Ovary (tissue), 9 donors: ENCODE measurements around the gene GHRH. TPM values are rescaled to one million over a fixed set of nuclear protein-coding genes. Genes with fewer than 3 reads are reported as not detected.

Experiments
- DNase-seq, 5 donors: peaks; one replicate each; pipeline ENCODE4 v3.0.0-alpha.2; 2019 to 2020
- H3K27ac ChIP-seq, 2 donors: fragments of 200-600 bp; one replicate each; pipeline versions ENCODE4 v1.5.1 to v1.8.0; 2019 to 2022
- H3K27me3 ChIP-seq: fragments of 200-600 bp; one replicate; pipeline ENCODE4 v1.8.0; 2022
- H3K36me3 ChIP-seq: fragments of 200-600 bp; sonication (generic); one replicate; pipeline ENCODE4 v1.5.1; 2019
- H3K4me1 ChIP-seq: one replicate; pipeline ENCODE4 v1.8.1; 2013; ENCODE audit warnings: mild to moderate bottlenecking, moderate library complexity; ENCODE audit not compliant: insufficient read depth
- H3K4me3 ChIP-seq: fragments of 200-600 bp; sonication (generic); one replicate; pipeline ENCODE4 v1.5.1; 2017
- H3K9me3 ChIP-seq, 2 donors: fragments of 200-600 bp in 1 of 2; sonication (generic) in 1 of 2; one replicate each; pipeline versions ENCODE4 v1.5.1 to v1.8.1; 2013 to 2019; ENCODE audit warnings: mild to moderate bottlenecking in 1 of 2, moderate library complexity in 1 of 2
- EP300 ChIP-seq: sonication (generic); formaldehyde crosslinking; IDR thresholded peaks from one replicate; pipeline ENCODE4 v1.6.1; 2017; ENCODE audit warnings: antibody characterized with exemption
- POLR2A ChIP-seq: fragments of 450-650 bp; IDR thresholded peaks from one replicate; pipeline ENCODE4 v1.6.1; 2017; ENCODE audit warnings: antibody characterized with exemption, mild to moderate bottlenecking, moderate library complexity
- WGBS, 3 donors: extraction: QIAGEN DNeasy Blood & Tissue Kit in 1 of 3; methylation state at CpG; one replicate each; pipeline versions ENCODE4 v1.1.5 to v1.1.7; 2013 to 2017; 5-methylcytosine and 5-hydroxymethylcytosine counted together
- intact Hi-C, 4 donors: fragments of 100-400 bp; cut with DNase I; formaldehyde crosslinking; loops; one replicate each; pipeline versions ENCODE4 v1.11.0 to v1.15.1; 2022 to 2023
- polyA plus RNA-seq, 2 donors: library from polyadenylated mRNA; stranded (reverse); fragments of 200-250 nt in 1 of 2; fragments of 350-450 nt in 1 of 2; fragmentation: Illumina TruSeq in 1 of 2; extraction: RNeasy Lipid Tissue Mini Kit (QIAGEN cat#74804) in 1 of 2; gene quantifications; one replicate each; pipeline ENCODE4 v1.2.3, GENCODE V29; 2013 to 2014
- total RNA-seq, 7 donors: library from RNA; depleted of rRNA in 2 of 7; stranded (reverse); fragments of >200 nt in 2 of 7; fragmentation: NEBNext Ultra II Directional in 3 of 7; extraction: Animal tissue kit (Norgen Biotek cat#: 25700) in 3 of 7; gene quantifications; one replicate each; pipeline versions ENCODE4 v1.1.0 to v1.2.4, GENCODE V29; 2016 to 2023
- TF ChIP-seq, protein P1 (sequence below), 3 donors: fragments of 450-650 bp in 2 of 3; fragments of 200-600 bp in 1 of 3; IDR thresholded peaks; one replicate each; pipeline versions ENCODE4 v1.5.1 to v1.8.0; 2016 to 2022; ENCODE audit warnings: antibody characterized with exemption in 3 of 3, mild to moderate bottlenecking in 1 of 3
- donor health status: DM: no; HTN: no; CAD: no; lungs with moderate emphysema.
- donor health status: DM: no; HTN: no; CAD: no.
- donor health status: Bipolar disorder and iron deficiency.
- donor health status: DM: yes; HTN: yes; CAD: no.
- donor health status: DM: no; HTN: no; CAD: no.
- donor health status: DM: yes; HTN: yes; CAD: no.

GHRH gene
- total and polyA plus RNA-seq, 9 donors: not detected

DNA sequence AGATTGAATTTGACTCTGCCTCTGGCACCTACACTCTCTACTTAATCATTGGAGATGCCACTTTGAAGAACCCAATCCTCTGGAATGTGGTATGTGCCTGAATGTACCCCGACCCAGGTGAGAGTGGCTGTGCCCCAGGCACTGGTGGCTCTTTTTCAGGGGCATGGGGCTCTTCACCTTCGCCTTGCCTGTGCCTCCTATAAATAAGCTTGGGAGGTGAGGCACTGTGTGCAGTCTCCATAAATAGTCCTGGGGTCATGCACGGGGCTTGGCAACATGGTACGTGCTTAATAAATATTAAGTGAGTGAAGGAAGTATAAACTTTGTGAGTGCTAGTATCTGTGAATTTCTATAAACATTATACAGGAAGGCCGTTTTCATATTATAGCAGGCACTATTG, 33.0 kb downstream of the GHRH start:
- H3K4me3 ChIP-seq: no peak overlapping the region
- intact Hi-C loops: no loop called here
- H3K9me3 ChIP-seq: no peaks in the 10 kb centered on the region
- WGBS, 3 donors: 91 to 94% (median 92%) methylated on average over 5 of the region's 5 CpGs
- DNase-seq: no peak
- TF ChIP-seq, protein P1, sequence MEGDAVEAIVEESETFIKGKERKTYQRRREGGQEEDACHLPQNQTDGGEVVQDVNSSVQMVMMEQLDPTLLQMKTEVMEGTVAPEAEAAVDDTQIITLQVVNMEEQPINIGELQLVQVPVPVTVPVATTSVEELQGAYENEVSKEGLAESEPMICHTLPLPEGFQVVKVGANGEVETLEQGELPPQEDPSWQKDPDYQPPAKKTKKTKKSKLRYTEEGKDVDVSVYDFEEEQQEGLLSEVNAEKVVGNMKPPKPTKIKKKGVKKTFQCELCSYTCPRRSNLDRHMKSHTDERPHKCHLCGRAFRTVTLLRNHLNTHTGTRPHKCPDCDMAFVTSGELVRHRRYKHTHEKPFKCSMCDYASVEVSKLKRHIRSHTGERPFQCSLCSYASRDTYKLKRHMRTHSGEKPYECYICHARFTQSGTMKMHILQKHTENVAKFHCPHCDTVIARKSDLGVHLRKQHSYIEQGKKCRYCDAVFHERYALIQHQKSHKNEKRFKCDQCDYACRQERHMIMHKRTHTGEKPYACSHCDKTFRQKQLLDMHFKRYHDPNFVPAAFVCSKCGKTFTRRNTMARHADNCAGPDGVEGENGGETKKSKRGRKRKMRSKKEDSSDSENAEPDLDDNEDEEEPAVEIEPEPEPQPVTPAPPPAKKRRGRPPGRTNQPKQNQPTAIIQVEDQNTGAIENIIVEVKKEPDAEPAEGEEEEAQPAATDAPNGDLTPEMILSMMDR (IDR thresholded peaks at IDR 0.05): no peak
- TF ChIP-seq EP300: no peak
- no peak for TF ChIP-seq POLR2A
- H3K4me1 ChIP-seq: no peaks in the 10 kb centered on the region
- no peak overlapping the region for H3K27ac ChIP-seq
- H3K36me3 ChIP-seq: no peaks in the 10 kb centered on the region
- no peaks in the 10 kb centered on the region for H3K27me3 ChIP-seq

DNA sequence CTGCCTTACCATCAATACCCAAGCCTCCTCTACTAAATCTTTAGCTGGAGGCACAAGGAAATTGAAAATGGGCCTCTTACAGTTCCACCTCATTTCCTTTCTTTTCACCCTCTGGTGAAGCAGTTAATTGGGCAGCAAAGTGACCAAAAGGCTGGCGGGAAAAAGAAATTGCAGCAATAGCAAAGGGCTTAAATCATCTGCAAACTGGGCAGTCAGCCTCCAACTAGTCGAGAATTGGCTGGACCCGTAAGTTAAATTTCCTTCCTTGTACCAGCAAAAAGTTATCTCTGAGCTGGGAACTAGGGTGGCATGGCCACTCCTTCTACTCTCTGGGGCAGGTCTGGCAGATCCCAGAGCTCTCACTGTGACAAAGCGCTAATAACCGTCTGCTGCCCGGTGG, 33.5 kb downstream of the GHRH start:
- Histone ChIP-seq H3K27ac (no peak overlapping the region), H3K9me3 (no peaks in the 10 kb centered on the region), H3K4me3 (no peak overlapping the region), H3K4me1 (no peaks in the 10 kb centered on the region), H3K36me3 (no peaks in the 10 kb centered on the region), H3K27me3 (no peaks in the 10 kb centered on the region)
- TF ChIP-seq, protein P1 (IDR thresholded peaks at IDR 0.05): no peak
- TF ChIP-seq POLR2A (no peak), EP300 (no peak)
- intact Hi-C loops: no loop called here
- 59 to 82% (median 78%) methylated on average over 6 of the region's 6 CpGs for WGBS, 3 donors
- DNase-seq: no peak

DNA sequence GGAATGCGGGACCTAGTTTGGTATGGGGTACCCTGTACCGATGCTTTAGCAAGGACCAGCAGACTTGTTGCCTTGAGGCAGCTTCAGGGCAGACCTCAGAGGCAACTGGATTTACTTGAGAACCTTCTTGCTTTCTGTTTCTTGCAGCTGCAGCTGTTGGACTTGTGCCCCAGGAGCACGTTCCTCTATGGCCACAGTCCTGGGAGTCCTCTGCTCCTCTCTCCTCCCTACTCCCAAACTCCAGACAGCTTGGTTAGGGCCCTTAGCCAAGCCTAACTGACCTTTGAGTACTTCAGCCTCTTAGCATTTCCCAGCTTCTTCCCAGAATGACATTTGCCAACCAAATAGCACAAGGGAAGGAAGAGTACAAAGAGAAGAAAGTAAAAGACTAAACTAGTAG, 34.7 kb downstream of the GHRH start:
- Histone ChIP-seq H3K4me1 (no peaks in the 10 kb centered on the region), H3K9me3 (no peaks in the 10 kb centered on the region), H3K4me3 (no peak overlapping the region), H3K27me3 (no peaks in the 10 kb centered on the region), H3K36me3 (no peaks in the 10 kb centered on the region), H3K27ac (no peak overlapping the region)
- WGBS, 3 donors: 24 to 30% (median 29%) methylated on average over 3 of the region's 3 CpGs
- TF ChIP-seq EP300: no peak
- TF ChIP-seq, protein P1 (IDR thresholded peaks at IDR 0.05): no peak
- no peak for TF ChIP-seq POLR2A
- intact Hi-C loops: no loop called here
- peak; percentile 39 to 84 (median 59) for DNase-seq

DNA sequence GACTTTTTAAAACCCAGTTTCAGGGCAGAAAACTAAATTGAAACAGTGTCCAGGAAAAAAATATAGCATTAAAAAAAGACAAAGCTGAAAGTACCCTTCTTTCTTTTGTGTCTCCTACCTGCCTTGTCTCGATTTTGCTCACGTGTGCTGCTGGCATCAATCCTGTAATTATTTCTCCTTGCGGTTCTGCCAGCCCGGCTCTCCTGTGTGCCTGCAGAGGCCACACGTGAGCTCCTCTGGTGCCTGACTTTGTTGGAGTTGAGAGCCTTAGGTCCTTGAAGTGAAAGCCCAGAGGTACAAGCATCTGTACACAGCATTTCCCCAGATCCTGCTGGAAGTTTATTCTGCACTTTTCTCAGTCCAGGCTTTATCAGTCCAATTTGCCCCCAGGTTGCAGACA, 36.5 kb downstream of the GHRH start:
- no peak overlapping the region for H3K4me3 ChIP-seq
- H3K4me1 ChIP-seq: no peaks in the 10 kb centered on the region
- 86 to 91% (median 91%) methylated on average over 5 of the region's 5 CpGs for WGBS, 3 donors
- H3K27ac ChIP-seq: no peak overlapping the region
- intact Hi-C loops: no loop called here
- TF ChIP-seq, protein P1 (IDR thresholded peaks at IDR 0.05): no peak
- TF ChIP-seq POLR2A (no peak), EP300 (no peak)
- no peaks in the 10 kb centered on the region for H3K9me3 ChIP-seq
- no peak for DNase-seq
- H3K27me3 ChIP-seq: no peaks in the 10 kb centered on the region
- no peaks in the 10 kb centered on the region for H3K36me3 ChIP-seq

DNA sequence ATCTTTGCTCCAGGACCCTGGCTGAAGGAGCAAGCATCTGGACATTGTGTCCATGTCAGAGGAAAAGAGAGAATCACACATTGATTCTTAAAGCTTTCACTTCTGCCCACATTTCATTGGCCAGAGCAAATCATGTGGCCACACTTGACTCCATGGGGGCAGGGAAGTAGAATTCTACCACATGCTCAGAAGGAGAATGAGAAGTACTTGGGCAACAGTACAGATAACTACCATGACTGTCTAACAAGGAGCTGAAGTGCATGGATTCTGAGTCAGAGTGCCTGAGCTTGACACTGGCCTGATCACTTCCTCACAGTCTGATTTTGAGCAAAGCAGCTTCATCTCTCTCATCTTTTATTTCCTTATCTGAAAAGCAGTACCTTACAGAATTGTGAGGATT, 38.6 kb downstream of the GHRH start:
- no peaks in the 10 kb centered on the region for H3K27me3 ChIP-seq
- no peak overlapping the region for H3K4me3 ChIP-seq
- intact Hi-C loops: no loop called here
- no peak for TF ChIP-seq POLR2A
- TF ChIP-seq EP300: no peak
- TF ChIP-seq, protein P1 (IDR thresholded peaks at IDR 0.05): no peak
- DNase-seq: no peak
- no peaks in the 10 kb centered on the region for H3K4me1 ChIP-seq
- no peaks in the 10 kb centered on the region for H3K36me3 ChIP-seq
- H3K9me3 ChIP-seq: no peaks in the 10 kb centered on the region
- no peak overlapping the region for H3K27ac ChIP-seq
